Stimulated activated CD8-positive, alpha-beta memory T cell treated with anti-CD3 and anti-CD28 coated beads, Interleukin-12 subunit alpha, Interleukin-12 subunit beta, amount 100 ng/mL, for 24 hours (primary cell): ENCODE measurements around the gene PAF1.
A peak's percentile ranks its signal among the peaks of the same experiment; 100 is the strongest.

Experiments used
- DNase-seq: peaks from one replicate; pipeline ENCODE4 v3.0.0-alpha.2; 2020; ENCODE audit errors: extremely low read depth

The PAF1 gene

GRCh38 chr19:39417463-39418181, 26.7 kb upstream of the PAF1 start:
- DNase-seq, result no peak

GRCh38 chr19:39416152-39417120, 25.5 kb upstream of the PAF1 start:
- DNase-seq, result no peak

GRCh38 chr19:39415111-39416046, 24.5 kb upstream of the PAF1 start:
- no peak for DNase-seq

- DNase-seq, result no peak
Observed at GRCh38 chr19:39413911-39414608, 23.2 kb upstream of the PAF1 start.

- DNase-seq, result no peak
Observed at GRCh38 chr19:39413272-39413910, 22.5 kb upstream of the PAF1 start.

GRCh38 chr19:39412867-39413271, 22.0 kb upstream of the PAF1 start:
- no peak for DNase-seq

- DNase-seq, result peak; percentile 90
Observed at GRCh38 chr19:39412100-39412866, 21.4 kb upstream of the PAF1 start, which contains the start of gene PLEKHG2. Gene PLEKHG2 (plus strand): TSS chr19:39412669. CDS start chr19:39414087, 1,418 bp downstream.

- DNase-seq, result peak; percentile 78
Observed at GRCh38 chr19:39411832-39412099, 20.9 kb upstream of the PAF1 start.

GRCh38 chr19:39411081-39411831, 20.4 kb upstream of the PAF1 start:
- DNase-seq, result no peak

GRCh38 chr19:39410831-39411080, 19.9 kb upstream of the PAF1 start:
- no peak for DNase-seq

- no peak for DNase-seq
Observed at GRCh38 chr19:39410017-39410830, 19.3 kb upstream of the PAF1 start.

GRCh38 chr19:39409208-39410016, 18.5 kb upstream of the PAF1 start:
- no peak for DNase-seq

GRCh38 chr19:39408392-39409207, 17.7 kb upstream of the PAF1 start:
- DNase-seq, result no peak

- no peak for DNase-seq
Observed at GRCh38 chr19:39407660-39408391, 16.9 kb upstream of the PAF1 start.

- no peak for DNase-seq
Observed at GRCh38 chr19:39407410-39407659, 16.4 kb upstream of the PAF1 start.

- DNase-seq, result peak; percentile 58
Observed at GRCh38 chr19:39406656-39407409, 15.9 kb upstream of the PAF1 start, which contains the start of gene ZFP36. Gene ZFP36 (plus strand): TSS chr19:39406847. CDS start chr19:39406905, 58 bp downstream.
